Measurements from ENCODE around the gene BPIFB3.
"Not testable (repeated sequence)": the region's sequence is repeated elsewhere in the genome, so short reads cannot be mapped to it uniquely, and the experiment has no call there.

The BPIFB3 gene

DNA sequence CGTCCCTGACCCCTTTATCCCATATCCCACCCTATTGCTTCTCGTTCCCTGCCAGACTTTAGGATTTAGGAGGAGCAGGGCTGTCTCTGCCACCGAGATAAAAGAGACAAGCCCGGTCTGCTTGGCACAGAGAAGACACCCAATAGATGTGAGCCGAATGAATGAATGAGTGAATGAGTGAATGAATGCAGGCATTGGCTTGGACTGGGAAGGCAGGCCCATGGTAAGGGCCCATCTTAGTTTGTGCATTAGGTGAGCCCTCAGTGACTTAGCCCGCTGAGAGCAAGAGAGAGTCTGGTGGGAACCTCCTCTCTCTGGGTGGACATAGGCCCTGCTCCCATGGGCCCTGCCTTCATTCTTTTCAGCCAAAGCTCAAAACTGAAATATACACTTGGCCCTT, 23.1 kb upstream of the BPIFB3 start:
- DNase-seq = no peak

DNA sequence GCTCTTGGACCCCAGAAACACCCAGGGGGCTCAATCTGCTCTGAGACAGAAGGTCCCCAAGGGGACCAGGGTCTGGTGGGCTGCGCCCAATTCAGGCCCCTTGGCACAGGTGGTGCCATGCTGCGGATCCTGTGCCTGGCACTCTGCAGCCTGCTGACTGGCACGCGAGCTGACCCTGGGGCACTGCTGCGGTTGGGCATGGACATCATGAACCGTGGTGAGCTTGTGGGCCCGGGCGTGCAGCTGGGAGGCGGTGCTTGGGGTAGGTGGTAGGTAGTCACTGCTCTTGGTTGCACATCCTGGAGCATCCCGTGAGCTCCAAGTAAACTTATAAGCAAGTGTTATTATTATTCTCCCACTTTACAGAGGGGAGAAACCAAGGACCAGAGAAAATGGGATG, 22.2 kb upstream of the BPIFB3 start, which contains the start of gene BPIFB6:
Gene BPIFB6, plus strand, starts transcription at position 118 of the 400 bp plus-strand sequence. Its CDS starts 0 bp downstream, at position 118.
- DNase-seq = no peak

DNA sequence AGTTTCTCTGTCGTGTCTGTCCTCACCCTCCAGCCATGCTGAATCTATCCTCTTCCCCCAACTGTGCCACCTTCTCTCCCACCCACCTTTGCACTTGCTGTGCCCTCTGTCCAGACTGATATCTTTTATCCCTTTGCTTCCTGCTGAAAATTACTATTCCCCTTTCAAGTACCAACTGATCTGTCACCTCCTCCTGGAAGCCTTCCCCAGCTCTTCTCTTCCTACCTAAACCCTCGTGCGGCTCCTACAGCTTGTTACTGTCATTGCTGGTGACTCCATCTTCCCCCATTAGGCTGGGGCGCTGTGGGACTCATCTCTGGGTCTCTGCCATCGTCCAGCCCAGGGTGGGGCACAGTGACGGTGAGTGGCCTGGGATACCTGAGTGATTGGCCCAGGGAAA, 21.1 kb upstream of the BPIFB3 start:
- no peak for DNase-seq

DNA sequence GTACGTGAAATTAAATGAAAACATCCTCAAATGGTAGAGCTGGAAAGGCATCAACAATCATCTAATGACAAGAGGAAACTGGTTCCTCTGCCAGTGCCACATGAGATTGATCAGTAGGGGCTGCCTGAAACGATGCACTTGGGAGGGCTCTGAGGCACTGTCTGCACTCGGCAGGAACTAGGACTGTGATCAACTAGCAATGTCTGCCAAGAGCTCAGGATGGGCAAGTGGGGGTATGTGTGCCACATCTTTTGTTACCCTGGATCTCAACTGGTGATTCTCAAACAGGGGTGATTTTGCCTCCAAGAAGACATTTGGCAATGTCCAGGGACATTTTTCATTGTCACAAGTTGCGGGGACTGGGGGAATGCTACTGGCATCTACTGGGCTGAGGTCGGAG, 20.3 kb upstream of the BPIFB3 start:
- DNase-seq = no peak

DNA sequence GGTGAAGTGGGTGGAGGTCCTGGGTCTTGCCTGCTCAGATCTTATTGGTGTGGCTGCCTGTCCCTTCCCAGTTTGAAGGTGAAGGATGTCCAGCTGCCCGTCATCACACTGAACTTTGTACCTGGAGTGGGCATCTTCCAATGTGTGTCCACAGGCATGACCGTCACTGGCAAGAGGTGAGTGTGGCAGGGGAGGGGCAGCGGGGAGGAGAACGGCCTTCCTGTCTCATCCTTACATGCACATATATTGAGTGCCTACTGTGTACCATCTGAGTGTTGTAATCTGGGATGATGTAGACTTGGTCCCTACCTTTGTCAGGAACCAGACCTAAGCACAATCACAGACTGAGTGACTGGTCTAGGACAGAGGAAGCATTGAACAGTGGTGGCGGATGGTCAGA, 19.6 kb upstream of the BPIFB3 start:
- DNase-seq = no peak

DNA sequence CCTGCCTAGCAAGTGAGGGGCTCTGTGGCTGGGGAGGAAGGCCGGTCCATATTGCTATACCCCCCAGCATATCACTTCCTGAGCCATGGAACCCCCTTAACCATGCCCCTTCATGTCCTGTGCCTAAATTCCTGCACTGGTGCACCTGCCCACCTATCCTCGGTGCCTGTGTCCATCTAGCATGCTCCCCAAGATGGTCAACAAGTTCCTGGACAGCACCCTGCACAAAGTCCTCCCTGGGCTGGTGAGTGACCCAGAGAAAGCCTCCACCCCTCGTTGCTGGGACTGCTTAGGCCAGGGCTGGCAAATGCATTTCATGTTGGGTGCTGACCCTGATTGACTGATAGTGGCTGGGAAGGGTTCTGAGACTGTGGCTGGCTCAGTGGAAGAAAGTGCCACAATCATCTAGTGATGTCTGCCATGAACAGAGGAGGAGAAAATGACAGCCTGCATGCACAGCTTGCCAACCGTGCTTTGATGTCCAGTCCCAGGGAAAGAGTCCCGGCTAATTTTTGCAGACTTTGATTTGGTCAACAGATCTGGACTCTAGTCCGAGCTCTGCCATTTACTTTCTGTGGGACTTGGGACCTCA, 18.7 kb upstream of the BPIFB3 start:
- DNase-seq = no peak

DNA sequence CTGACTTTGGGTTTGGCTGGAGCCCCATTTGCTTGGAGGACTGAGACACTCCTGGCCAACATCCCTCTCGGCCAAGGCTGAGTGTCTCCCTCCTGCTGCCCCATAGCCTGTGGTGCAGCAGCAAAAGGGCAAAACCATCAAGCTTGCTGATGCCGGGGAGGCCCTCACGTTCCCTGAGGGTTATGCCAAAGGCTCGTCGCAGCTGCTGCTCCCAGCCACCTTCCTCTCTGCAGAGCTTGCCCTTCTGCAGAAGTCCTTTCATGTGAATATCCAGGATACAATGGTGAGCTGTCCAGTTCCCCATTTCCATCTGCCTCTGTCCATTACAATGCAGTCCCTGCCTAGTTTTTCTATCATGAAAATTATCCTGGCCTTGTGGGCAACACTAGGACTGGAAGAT, 16.2 kb upstream of the BPIFB3 start:
- no peak for DNase-seq

DNA sequence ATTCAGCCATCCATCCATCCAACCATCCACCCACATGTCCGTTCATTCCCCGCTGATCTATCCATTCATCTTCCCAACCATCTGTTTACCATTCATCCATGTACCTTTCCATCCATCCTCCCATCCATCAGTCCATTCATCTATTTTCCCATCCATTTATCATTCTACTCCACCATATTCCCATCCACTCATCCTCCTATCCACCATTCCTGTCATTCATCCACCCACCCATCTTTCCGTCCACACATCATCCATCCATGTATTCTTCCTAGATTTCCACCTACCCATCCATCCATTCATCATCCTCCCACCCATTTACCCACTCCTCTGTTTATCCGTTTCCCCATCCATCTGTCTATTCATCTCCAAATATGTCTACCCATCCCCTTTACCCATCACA, 15.5 kb upstream of the BPIFB3 start:
- no peak for DNase-seq

DNA sequence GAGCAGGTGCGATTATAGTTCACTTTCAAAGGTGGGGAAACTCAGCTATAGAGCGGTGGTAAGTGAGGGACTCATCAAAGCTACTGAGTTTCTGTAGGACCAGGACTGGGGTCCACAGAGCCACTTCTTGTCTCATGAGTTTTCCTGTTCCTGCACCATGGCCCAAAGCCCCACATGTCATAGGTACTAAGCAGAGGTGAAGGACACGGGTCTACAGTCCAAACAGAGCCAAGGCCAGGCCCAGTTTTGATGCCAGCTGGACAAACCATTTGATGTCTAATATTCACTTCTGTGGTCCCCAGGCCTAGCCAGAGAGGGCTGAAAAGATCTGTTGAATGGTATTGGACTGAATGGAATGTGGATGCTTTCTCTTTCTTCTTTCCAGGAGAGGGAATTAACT, 11.3 kb upstream of the BPIFB3 start:
- DNase-seq = no peak

DNA sequence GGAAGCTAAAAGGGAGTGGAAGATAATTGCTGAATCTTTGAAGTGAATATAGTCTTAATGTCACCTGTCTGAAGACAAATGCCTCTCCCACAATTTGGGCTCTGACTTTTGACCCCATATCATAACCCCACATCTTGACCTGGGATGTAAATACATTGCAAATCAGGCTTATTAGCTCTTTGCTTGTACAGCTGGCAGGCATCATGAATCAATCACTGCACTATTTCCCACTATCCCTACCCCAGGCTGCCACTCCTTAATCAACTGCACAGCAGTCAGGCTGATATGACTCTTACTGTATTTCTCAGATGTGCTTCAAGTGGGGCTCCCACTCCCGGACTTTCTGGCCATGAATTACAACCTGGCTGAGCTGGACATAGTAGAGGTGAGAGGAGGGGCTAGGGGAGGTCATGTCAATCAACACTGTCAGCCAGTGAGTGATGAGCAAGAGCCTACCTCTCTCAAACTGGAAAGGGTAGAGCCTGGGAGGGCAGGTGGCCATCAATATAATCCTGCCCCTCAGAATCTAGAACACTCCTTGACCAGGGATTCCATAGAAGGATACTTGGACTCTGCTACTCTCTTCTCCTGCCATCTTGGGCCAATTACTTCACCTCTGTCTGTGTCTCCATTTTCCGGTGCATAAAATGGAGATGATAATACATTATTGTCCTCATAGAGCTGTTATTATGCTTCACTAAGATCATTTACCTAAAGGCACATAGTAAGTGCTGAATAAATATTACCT, 10.5 kb upstream of the BPIFB3 start:
- no peak for DNase-seq

DNA sequence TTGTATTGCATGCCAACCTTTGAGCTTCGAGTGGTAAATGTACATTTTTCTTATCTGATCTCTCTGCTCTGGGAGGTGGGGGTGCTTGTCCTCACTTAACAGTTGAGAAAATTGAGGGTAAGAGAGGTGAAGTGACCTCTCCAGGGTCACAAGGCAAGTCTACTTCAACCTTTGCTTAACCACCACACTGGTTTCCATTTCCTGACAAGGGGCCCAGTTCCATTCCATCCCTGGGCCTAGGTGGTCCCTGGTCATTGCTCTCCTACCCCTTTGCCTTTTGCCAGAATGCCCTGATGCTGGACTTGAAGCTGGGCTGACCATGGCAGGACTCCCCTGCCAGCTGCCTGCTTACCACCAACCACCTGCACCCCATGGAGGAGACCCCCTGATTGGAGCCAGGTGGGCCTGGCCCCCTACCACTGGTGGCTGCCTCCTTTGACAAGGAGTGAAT, 9.9 kb upstream of the BPIFB3 start:
- no peak for DNase-seq

DNA sequence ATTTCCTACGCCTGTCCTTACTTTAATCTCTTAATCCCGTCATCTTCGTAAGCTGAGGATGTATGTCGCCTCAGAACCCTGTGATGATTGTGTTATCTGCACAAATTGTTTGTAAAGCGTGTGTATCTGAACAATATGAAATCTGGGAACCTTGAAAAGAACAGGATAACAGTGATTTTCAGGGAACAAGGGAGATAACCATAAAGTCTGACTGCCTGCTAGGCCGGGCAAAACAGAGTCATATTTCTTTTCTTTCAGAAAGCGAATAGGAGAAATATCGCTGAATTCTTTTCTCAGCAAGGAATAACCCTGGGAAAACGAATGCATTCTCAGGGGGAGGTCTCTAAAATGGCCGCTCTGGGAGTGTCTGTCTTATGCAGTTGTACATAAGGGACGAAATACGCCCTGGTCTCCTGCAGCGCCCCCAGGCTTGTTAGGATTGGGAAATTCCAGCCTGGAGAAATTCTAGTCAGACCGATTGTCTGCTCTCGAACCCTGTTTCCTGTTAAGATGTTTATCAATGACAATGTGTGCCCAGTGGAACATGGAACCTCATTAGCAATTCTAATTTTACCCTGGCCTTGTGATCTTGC, 8.5 kb upstream of the BPIFB3 start:
- not testable (repeated sequence) for DNase-seq

DNA sequence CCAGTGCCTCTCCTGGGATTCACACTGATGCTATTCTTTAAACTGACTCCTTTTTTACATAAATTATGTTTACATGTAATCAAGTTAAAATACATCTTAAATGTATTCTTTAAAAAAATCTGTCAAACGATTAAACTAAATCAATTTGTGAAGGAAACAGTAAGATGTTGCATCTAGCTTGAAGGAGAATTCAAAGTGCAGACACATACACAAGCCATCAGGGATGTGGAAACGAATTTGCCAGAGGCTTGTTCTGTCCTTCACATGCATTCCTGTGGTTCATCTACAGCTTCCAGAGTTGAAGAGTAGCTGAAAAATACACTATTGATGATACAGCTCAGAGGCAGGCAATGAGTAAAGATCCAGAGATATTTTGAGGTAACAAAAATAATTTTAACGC, 7.3 kb upstream of the BPIFB3 start:
- DNase-seq = no peak

DNA sequence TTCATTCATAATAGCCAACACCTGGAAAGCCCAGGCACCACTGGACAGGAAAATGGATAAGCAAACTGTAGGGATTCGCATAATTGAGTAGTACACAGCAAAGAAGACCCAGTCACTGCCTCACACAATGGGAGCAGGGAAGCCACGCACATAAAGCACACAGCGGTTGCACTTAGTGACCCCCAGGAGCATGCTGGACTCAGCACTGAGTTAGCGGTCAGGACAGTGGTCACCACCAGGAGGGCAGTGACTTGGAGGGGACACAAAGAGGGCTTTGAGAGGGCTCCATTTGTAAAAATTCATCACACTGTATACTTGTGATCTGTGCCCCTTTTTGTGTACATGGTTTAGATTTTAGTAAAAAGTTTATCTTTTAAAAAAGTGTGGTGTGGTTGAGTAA, 2.4 kb upstream of the BPIFB3 start:
- DNase-seq = no peak

DNA sequence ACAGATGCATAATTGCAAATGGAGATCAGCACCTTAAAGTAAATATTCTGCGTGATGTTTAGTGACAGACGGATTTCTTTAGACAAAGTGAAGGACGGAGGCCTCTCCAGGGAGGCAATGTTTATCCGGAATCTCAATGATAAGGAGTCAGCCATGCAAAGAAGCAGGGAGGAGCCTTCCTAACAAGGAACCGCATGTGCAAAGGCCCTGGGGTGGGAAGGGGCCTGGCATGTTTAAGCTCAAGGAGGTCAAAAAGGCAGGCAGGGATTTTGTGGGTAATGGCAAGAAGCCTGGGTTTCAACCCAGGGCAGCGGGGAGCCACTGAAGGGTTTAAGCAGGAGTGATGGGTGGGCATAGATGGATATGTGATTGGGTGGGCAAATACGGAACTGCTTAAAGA, 678 bp downstream of the BPIFB3 start:
- DNase-seq = no peak

DNA sequence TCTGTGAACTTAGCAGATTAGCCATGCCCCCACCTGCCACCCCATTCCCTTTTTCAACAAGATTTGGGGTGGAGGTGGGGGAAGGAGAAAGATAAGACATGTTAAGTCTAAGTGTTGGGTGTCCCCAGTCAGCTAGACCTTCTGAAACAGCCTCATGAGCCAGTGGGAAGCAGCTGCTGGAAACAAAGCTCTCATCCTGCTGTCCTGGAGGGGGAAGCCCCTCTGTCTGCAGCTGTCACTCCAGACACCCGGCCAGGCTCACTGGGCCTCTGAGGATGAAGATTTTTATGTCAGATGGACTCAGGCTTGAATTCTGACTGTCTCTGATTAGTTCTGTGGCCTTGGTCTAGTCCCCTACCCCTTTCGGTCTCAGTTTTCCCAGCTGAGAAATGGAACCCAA, 1.1 kb downstream of the BPIFB3 start:
- DNase-seq = no peak

DNA sequence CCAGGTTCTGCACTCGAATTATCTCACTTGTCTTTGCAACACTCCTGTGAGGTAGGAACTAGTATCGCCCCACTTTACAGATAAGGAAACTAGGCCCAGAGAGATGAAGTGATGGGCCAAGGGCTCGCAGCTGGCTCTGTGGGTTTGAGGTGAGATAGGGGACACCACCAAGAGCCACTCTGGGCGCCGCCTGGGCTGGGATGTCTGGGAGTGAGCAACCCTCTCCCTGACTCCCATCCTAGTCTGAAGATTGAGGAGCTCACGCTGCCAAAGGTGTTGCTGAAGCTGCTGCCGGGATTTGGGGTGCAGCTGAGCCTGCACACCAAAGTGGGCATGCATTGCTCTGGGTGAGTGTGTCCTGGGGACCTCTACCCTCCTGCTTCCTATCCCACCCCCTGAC, 5.4 kb downstream of the BPIFB3 start:
- DNase-seq = no peak

DNA sequence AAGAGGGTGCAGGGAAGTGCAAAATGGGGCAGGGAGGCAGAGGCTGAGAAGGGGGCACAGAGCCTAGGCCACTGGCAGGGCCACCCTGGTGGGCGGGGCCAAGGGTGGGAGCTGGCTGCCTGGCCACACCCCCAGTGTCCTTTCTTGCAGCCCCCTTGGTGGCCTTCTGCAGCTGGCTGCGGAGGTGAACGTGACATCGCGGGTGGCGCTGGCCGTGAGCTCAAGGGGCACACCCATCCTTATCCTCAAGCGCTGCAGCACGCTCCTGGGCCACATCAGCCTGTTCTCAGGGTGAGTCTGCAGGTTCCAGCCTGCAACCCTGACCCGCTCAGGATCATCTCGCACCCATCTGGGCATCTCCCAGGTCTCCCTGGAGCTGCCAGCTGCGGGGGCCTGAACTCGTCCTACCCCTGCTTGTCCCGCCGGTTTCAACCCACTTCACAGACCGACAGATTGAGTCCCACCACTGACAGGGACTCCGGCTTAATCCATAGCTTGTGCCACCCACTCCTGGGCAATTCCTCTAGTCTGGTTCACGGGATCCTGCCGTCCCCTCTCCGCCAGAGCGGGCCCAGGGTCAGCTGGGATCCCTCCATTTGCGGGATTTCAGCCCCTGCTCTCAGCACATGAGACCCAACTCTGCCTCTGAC, 6.2 kb downstream of the BPIFB3 start:
- no peak for DNase-seq

DNA sequence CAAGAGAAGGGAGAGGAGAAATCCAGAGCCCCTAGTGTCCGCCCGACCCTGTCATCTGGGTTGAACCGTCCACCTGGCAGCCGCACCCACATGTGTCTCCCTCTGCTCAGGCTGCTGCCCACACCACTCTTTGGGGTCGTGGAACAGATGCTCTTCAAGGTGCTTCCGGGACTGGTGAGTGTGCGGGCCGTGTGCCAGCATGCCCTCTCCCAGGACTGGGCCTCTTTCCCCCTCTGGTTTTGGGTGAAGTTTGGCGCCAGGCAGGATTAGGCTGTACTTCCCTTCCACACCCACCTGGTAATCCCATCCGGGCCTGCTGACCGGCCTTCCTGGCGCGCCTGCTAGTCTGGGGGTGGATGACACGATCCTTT, 7.9 kb downstream of the BPIFB3 start:
- DNase-seq = no peak

DNA sequence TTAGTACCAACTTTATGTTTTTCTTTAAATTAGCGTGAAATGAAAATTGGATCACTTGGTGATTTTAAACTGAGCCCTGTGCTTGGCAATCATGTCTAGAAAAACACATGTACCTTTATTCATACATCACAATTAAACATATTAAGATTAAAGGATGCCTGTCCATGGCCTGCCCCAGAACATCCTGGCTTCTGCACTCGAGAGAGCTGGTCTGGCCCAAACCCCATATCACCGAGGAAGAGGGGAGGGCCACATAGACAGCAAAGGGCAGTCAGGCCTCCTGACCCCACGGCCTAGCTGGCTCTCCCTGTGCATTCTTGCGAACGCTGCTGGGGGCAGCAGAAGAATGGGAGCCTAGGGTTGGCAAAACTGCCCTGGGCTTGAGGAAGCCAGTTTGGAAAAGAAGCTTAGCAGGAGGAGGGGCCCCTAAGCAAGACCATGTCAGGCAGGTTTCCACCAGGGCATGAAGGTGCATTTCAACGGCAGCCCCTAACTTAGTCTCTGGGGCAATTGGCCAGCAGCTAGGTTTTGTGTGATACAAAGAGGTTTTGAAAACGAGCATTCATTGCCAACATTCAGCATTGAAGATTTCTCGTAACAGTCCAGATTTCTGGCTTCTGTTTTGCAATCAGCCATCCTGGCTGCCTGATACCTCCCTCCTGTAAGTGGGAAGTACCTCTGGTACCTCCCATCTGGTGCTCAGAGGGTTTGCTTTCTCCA, 8.6 kb downstream of the BPIFB3 start:
- DNase-seq = no peak

DNA sequence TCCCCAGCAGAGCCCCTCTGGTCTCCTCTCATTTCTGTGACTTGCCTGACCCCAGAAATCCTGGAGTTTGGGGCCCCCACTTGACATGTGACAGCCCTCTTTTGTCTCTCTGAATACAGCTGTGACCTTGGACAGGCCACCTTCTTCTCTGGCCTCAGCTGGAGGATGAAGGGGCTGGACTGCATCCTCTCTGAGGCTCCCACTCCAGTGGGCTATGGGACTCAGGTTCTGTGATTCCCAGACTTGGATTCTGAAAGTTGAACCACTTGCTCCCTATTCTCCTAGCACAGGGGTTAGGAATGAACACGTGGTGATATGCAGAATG, 9.1 kb downstream of the BPIFB3 start:
- no peak for DNase-seq

DNA sequence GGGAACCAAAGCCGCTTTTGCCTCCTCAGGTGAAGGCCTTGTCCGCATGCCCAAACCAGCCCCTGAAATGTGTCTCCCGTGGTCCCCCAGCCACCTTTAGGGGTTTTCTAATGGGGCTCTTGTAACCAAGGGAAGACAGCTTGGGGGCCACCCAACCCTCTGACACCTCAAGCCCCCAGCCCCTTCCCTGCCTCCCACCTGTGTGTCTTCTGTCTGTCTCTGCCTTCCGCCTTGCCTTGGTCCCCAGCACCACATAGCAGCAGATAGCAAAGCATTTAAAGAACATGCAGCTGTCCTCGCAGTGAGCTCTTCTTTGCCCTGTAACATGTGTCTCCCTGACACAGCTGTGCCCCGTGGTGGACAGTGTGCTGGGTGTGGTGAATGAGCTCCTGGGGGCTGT, 9.6 kb downstream of the BPIFB3 start:
- DNase-seq = no peak

DNA sequence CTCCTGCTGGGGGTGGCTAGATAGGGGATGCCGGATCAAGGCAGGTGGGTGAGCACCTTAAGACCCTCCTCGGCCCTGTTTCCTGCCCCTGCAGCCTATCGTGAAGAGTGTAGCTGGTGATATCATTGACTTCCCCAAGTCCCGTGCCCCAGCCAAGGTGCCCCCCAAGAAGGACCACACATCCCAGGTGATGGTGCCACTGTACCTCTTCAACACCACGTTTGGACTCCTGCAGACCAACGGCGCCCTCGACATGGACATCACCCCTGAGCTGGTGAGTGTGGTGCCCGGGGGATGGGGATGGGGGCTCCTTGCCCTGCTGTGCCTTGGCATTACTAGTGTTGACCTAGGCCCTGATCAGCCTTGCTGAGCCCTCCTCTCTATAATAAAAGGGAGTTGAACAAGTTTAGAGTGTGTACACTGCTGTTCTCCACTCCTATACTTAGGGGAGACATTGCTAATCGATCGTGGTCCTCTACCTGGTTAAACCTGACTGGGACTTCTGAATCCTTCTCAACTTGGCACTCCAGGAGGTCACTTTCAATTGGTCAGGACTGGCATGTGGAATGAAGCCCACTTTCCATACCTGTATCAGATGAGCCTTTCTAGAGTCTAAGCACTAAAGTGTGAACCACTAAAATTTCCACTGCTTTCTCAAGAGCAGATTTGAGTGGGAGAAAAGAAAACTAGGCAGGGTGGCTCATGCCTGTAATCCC, 11.0 kb downstream of the BPIFB3 start:
- no peak for DNase-seq

All from hematopoietic multipotent progenitor cell treated with erythropoietin and hydrocortisone succinate and interleukin-3 and kit ligand, for 8 days (in vitro differentiated cells).